ENCODE measurements around the gene TDRD6.

- no peak for TF ChIP-seq POLR2AphosphoS5 (IDR thresholded peaks at IDR 0.05; ENCODE audit: low read depth)
- TF ChIP-seq REST (IDR thresholded peaks at IDR 0.05; ENCODE audit: insufficient replicate concordance, low read depth) = no peak
- no peak for TF ChIP-seq CTCF (IDR thresholded peaks at IDR 0.05; ENCODE audit: insufficient read depth, low read length)
Measured at GRCh38 chr6:46704562-46704961, 16.9 kb downstream of the TDRD6 start.

Measured in HL-60 (cell line).